A375 (cell line): Measurements from ENCODE around the gene MAOA. TPM values are rescaled to one million over a fixed set of nuclear protein-coding genes. Genes with fewer than 3 reads are reported as not detected.

Experiments
- total RNA-seq: library from RNA; depleted of rRNA; stranded (reverse); fragments of >200 nt; shearing (Covaris generic); gene quantifications from 2 replicates; pipeline ENCODE4 v1.2.3, GENCODE V29; 2014; rRNA removed

The MAOA gene
- total RNA-seq, result 1.0 and 1.2 TPM in 2 replicates

GRCh38 chrX:43656005-43656494 is at the start of gene MAOA:
TSS of gene MAOA (plus strand) at chrX:43656299. CDS start at chrX:43656342, 43 bp downstream.

Other genes with a start within 250 kb of the MAOA start
- gene MAOB, start 226.2 kb downstream of the MAOA start, total RNA-seq, result 0.08 TPM in 1 of 2 replicates, not detected in the other